HEK293 (cell line): ENCODE data around the gene WDR91.

ENCODE experiments used
- BCL11B ChIP-seq: fragments of 450-650 bp; formaldehyde crosslinking; IDR thresholded peaks from 2 replicates; pipeline ENCODE4 v1.5.1; 2016; ENCODE audit warnings: low read depth, missing biosample characterization, missing genetic modification characterization
- FEZF1 ChIP-seq: fragments of 450-650 bp; formaldehyde crosslinking; IDR thresholded peaks from 2 replicates; pipeline ENCODE4 v1.5.1; 2016; ENCODE audit warnings: missing biosample characterization, missing genetic modification characterization
- SP2 ChIP-seq: fragments of 450-650 bp; formaldehyde crosslinking; IDR thresholded peaks from 2 replicates; pipeline ENCODE4 v1.5.1; 2016; ENCODE audit warnings: missing biosample characterization, missing genetic modification characterization
- SP3 ChIP-seq: fragments of 450-650 bp; formaldehyde crosslinking; IDR thresholded peaks from 2 replicates; pipeline ENCODE4 v1.5.1; 2016; ENCODE audit warnings: missing biosample characterization, missing genetic modification characterization
- YY2 ChIP-seq: fragments of 450-650 bp; formaldehyde crosslinking; IDR thresholded peaks from 2 replicates; pipeline ENCODE4 v1.5.1; 2016; ENCODE audit warnings: missing biosample characterization, missing genetic modification characterization
- ZFP41 ChIP-seq: fragments of 450-650 bp; formaldehyde crosslinking; IDR thresholded peaks from 2 replicates; pipeline ENCODE4 v1.5.1; 2016; ENCODE audit warnings: missing biosample characterization, missing genetic modification characterization, borderline replicate concordance
- ZNF221 ChIP-seq: fragments of 450-650 bp; formaldehyde crosslinking; IDR thresholded peaks from 2 replicates; pipeline ENCODE4 v1.5.1; 2017; ENCODE audit warnings: missing biosample characterization, missing genetic modification characterization, borderline replicate concordance
- ZNF341 ChIP-seq: fragments of 450-650 bp; formaldehyde crosslinking; IDR thresholded peaks from 2 replicates; pipeline ENCODE4; 2016; ENCODE audit warnings: low read depth, missing biosample characterization, missing genetic modification characterization
- ZNF366 ChIP-seq: fragments of 450-650 bp; formaldehyde crosslinking; conservative IDR thresholded peaks from 2 replicates; pipeline ENCODE4 v1.5.1; 2016; ENCODE audit warnings: missing biosample characterization, missing genetic modification characterization
- ZNF391 ChIP-seq: fragments of 450-650 bp; formaldehyde crosslinking; IDR thresholded peaks from 2 replicates; pipeline ENCODE4 v1.5.1; 2016; ENCODE audit warnings: low read depth, missing biosample characterization, missing genetic modification characterization, borderline replicate concordance
- ZNF521 ChIP-seq: fragments of 450-650 bp; formaldehyde crosslinking; IDR thresholded peaks from 2 replicates; pipeline ENCODE4 v1.5.1; 2017; ENCODE audit warnings: missing biosample characterization, mild to moderate bottlenecking, missing genetic modification characterization
- ZNF610 ChIP-seq: fragments of 450-650 bp; formaldehyde crosslinking; IDR thresholded peaks from 2 replicates; pipeline ENCODE4 v1.5.1; 2016; ENCODE audit warnings: missing biosample characterization, missing genetic modification characterization, borderline replicate concordance
- ZNF621 ChIP-seq: fragments of 450-650 bp; formaldehyde crosslinking; IDR thresholded peaks from 2 replicates; pipeline ENCODE4 v1.5.1; 2017; ENCODE audit warnings: missing biosample characterization, missing genetic modification characterization
- TF ChIP-seq, protein P1 (sequence below): fragments of 450-650 bp; formaldehyde crosslinking; IDR thresholded peaks from 2 replicates; pipeline ENCODE4 v1.5.1; 2017; ENCODE audit warnings: missing biosample characterization, missing genetic modification characterization
- TF ChIP-seq, protein P2 (sequence below): fragments of 450-650 bp; formaldehyde crosslinking; conservative IDR thresholded peaks from 2 replicates; pipeline ENCODE4 v1.5.1; 2016; ENCODE audit warnings: low read depth, missing biosample characterization, missing genetic modification characterization
- TF ChIP-seq, protein P3 (sequence below): fragments of 450-650 bp; formaldehyde crosslinking; IDR thresholded peaks from 2 replicates; pipeline ENCODE4 v1.5.1; 2016; ENCODE audit warnings: missing biosample characterization, missing genetic modification characterization
- TF ChIP-seq, protein P4 (sequence below): fragments of 450-650 bp; formaldehyde crosslinking; IDR thresholded peaks from 2 replicates; pipeline ENCODE4 v1.5.1; 2016; ENCODE audit warnings: missing biosample characterization, missing genetic modification characterization, borderline replicate concordance
- TF ChIP-seq, protein P5 (sequence below): fragments of 450-650 bp; formaldehyde crosslinking; IDR thresholded peaks from 2 replicates; pipeline ENCODE4 v1.5.1; 2016; ENCODE audit warnings: missing biosample characterization, missing genetic modification characterization, borderline replicate concordance
- TF ChIP-seq, protein P6 (sequence below): fragments of 450-650 bp; formaldehyde crosslinking; IDR thresholded peaks from 2 replicates; pipeline ENCODE4 v1.5.1; 2016; ENCODE audit warnings: missing biosample characterization, missing genetic modification characterization

Gene WDR91

DNA sequence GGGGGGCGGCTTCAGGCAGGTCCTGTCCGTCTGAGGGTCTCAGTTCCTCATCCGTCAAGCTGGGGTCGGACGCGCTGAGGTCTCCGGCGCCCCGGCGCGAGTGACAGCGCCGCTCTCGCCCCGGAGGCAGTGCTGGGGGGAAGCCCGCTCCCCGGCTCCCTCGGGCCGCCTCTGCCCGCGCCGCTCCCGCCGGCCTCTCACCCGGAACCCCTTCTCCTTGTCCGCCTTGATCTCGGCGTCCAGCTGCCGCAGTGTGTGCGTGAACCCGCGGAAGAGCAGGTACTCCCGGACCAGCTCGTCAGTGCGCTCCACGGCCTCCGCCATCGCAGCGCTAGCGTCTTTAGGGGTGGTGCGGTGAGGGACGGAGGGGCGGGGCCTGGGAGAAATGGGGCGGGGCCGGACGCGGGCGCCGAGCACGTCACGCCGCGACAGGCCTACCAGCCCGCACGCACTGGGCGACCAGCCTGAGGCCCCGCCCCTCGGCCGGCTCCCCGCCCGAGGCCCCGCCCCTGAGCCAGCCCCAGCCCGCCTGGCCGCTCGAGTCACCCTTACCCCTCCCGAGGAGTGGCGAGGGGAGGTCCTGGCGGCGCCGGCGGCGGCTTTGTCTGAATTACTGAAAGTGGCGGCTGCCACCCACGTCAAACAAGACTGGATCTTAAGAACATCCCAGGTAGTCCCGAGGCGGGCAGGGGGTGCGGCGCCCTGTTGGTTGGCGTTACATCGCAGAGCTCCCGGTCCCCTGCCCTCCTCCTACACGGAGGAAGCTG lies at the start of gene WDR91 (continued):
- TF ChIP-seq ZNF621 (tag by site-specific recombination) (no peak), ZNF521 (tag by site-specific recombination) (no peak), ZNF391 (tag by site-specific recombination) (0 out of 2 replicates have a peak, but pooled peaks have one; percentile 31), SP3 (tag by site-specific recombination) (peak; percentile 71), FEZF1 (tag by site-specific recombination) (0 out of 2 replicates have a peak, but pooled peaks have one; percentile 7), BCL11B (tag by site-specific recombination) (no peak), ZFP41 (tag by site-specific recombination) (no peak), ZNF610 (no peak), ZNF341 (tag by site-specific recombination) (no peak), ZNF221 (tag by site-specific recombination) (no peak), ZNF366 (tag by site-specific recombination) (no peak), SP2 (tag by site-specific recombination) (peak; percentile 65), YY2 (tag by site-specific recombination) (peak; percentile 78)
- TF ChIP-seq, protein P1, sequence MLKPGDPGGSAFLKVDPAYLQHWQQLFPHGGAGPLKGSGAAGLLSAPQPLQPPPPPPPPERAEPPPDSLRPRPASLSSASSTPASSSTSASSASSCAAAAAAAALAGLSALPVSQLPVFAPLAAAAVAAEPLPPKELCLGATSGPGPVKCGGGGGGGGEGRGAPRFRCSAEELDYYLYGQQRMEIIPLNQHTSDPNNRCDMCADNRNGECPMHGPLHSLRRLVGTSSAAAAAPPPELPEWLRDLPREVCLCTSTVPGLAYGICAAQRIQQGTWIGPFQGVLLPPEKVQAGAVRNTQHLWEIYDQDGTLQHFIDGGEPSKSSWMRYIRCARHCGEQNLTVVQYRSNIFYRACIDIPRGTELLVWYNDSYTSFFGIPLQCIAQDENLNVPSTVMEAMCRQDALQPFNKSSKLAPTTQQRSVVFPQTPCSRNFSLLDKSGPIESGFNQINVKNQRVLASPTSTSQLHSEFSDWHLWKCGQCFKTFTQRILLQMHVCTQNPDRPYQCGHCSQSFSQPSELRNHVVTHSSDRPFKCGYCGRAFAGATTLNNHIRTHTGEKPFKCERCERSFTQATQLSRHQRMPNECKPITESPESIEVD (tag by site-specific recombination) = no peak
- TF ChIP-seq, protein P2, sequence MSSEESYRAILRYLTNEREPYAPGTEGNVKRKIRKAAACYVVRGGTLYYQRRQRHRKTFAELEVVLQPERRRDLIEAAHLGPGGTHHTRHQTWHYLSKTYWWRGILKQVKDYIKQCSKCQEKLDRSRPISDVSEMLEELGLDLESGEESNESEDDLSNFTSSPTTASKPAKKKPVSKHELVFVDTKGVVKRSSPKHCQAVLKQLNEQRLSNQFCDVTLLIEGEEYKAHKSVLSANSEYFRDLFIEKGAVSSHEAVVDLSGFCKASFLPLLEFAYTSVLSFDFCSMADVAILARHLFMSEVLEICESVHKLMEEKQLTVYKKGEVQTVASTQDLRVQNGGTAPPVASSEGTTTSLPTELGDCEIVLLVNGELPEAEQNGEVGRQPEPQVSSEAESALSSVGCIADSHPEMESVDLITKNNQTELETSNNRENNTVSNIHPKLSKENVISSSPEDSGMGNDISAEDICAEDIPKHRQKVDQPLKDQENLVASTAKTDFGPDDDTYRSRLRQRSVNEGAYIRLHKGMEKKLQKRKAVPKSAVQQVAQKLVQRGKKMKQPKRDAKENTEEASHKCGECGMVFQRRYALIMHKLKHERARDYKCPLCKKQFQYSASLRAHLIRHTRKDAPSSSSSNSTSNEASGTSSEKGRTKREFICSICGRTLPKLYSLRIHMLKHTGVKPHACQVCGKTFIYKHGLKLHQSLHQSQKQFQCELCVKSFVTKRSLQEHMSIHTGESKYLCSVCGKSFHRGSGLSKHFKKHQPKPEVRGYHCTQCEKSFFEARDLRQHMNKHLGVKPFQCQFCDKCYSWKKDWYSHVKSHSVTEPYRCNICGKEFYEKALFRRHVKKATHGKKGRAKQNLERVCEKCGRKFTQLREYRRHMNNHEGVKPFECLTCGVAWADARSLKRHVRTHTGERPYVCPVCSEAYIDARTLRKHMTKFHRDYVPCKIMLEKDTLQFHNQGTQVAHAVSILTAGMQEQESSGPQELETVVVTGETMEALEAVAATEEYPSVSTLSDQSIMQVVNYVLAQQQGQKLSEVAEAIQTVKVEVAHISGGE (tag by site-specific recombination) = peak; percentile 33; the same call in 1 of the 2 replicates
- TF ChIP-seq, protein P3, sequence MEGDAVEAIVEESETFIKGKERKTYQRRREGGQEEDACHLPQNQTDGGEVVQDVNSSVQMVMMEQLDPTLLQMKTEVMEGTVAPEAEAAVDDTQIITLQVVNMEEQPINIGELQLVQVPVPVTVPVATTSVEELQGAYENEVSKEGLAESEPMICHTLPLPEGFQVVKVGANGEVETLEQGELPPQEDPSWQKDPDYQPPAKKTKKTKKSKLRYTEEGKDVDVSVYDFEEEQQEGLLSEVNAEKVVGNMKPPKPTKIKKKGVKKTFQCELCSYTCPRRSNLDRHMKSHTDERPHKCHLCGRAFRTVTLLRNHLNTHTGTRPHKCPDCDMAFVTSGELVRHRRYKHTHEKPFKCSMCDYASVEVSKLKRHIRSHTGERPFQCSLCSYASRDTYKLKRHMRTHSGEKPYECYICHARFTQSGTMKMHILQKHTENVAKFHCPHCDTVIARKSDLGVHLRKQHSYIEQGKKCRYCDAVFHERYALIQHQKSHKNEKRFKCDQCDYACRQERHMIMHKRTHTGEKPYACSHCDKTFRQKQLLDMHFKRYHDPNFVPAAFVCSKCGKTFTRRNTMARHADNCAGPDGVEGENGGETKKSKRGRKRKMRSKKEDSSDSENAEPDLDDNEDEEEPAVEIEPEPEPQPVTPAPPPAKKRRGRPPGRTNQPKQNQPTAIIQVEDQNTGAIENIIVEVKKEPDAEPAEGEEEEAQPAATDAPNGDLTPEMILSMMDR = peak; percentile 70; the same call in 1 of the 2 replicates
- TF ChIP-seq, protein P4, sequence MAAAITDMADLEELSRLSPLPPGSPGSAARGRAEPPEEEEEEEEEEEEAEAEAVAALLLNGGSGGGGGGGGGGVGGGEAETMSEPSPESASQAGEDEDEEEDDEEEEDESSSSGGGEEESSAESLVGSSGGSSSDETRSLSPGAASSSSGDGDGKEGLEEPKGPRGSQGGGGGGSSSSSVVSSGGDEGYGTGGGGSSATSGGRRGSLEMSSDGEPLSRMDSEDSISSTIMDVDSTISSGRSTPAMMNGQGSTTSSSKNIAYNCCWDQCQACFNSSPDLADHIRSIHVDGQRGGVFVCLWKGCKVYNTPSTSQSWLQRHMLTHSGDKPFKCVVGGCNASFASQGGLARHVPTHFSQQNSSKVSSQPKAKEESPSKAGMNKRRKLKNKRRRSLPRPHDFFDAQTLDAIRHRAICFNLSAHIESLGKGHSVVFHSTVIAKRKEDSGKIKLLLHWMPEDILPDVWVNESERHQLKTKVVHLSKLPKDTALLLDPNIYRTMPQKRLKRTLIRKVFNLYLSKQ = no peak
- TF ChIP-seq, protein P5, sequence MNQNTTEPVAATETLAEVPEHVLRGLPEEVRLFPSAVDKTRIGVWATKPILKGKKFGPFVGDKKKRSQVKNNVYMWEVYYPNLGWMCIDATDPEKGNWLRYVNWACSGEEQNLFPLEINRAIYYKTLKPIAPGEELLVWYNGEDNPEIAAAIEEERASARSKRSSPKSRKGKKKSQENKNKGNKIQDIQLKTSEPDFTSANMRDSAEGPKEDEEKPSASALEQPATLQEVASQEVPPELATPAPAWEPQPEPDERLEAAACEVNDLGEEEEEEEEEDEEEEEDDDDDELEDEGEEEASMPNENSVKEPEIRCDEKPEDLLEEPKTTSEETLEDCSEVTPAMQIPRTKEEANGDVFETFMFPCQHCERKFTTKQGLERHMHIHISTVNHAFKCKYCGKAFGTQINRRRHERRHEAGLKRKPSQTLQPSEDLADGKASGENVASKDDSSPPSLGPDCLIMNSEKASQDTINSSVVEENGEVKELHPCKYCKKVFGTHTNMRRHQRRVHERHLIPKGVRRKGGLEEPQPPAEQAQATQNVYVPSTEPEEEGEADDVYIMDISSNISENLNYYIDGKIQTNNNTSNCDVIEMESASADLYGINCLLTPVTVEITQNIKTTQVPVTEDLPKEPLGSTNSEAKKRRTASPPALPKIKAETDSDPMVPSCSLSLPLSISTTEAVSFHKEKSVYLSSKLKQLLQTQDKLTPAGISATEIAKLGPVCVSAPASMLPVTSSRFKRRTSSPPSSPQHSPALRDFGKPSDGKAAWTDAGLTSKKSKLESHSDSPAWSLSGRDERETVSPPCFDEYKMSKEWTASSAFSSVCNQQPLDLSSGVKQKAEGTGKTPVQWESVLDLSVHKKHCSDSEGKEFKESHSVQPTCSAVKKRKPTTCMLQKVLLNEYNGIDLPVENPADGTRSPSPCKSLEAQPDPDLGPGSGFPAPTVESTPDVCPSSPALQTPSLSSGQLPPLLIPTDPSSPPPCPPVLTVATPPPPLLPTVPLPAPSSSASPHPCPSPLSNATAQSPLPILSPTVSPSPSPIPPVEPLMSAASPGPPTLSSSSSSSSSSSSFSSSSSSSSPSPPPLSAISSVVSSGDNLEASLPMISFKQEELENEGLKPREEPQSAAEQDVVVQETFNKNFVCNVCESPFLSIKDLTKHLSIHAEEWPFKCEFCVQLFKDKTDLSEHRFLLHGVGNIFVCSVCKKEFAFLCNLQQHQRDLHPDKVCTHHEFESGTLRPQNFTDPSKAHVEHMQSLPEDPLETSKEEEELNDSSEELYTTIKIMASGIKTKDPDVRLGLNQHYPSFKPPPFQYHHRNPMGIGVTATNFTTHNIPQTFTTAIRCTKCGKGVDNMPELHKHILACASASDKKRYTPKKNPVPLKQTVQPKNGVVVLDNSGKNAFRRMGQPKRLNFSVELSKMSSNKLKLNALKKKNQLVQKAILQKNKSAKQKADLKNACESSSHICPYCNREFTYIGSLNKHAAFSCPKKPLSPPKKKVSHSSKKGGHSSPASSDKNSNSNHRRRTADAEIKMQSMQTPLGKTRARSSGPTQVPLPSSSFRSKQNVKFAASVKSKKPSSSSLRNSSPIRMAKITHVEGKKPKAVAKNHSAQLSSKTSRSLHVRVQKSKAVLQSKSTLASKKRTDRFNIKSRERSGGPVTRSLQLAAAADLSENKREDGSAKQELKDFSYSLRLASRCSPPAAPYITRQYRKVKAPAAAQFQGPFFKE = no peak
- TF ChIP-seq, protein P6, sequence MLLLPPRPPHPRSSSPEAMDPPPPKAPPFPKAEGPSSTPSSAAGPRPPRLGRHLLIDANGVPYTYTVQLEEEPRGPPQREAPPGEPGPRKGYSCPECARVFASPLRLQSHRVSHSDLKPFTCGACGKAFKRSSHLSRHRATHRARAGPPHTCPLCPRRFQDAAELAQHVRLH (tag by site-specific recombination) = no peak
